HepG2 (cell line): ENCODE measurements around the gene PLEKHA3. TPM values are rescaled to one million over a fixed set of nuclear protein-coding genes. Genes with fewer than 3 reads are reported as not detected.
A peak's percentile ranks its signal among the peaks of the same experiment; 100 is the strongest.

Experiments used
- CBFB ChIP-seq: sonication (generic); formaldehyde crosslinking; IDR thresholded peaks from 2 replicates; pipeline ENCODE4 v1.4.0; 2020; ENCODE audit warnings: missing genetic modification reagents
- CHD4 ChIP-seq: fragments of 200-600 bp; sonication (generic); IDR thresholded peaks from 2 replicates; pipeline ENCODE4 v1.7.0; 2017; ENCODE audit warnings: mild to moderate bottlenecking, low read length, borderline replicate concordance
- CREM ChIP-seq, 2 experiments: sonication (generic) in 1 of 2; formaldehyde crosslinking in 1 of 2; IDR thresholded peaks; 2 replicates each; pipeline versions ENCODE4 v1.4.0 to v1.6.1; 2016 to 2020; ENCODE audit warnings: antibody characterized with exemption in 1 of 2, mild to moderate bottlenecking in 1 of 2, missing genetic modification reagents in 1 of 2
- HDAC6 ChIP-seq: fragments of 200-600 bp; sonication (generic); IDR thresholded peaks from 2 replicates; pipeline ENCODE4 v1.7.0; 2017; ENCODE audit warnings: mild to moderate bottlenecking, antibody characterized with exemption, low read length, low read depth
- IKZF4 ChIP-seq: sonication (generic); formaldehyde crosslinking; IDR thresholded peaks from 2 replicates; pipeline ENCODE4 v1.5.1; 2020; ENCODE audit warnings: borderline replicate concordance, mild to moderate bottlenecking, low read depth, missing genetic modification reagents; ENCODE audit errors: not compliant biosample characterization
- JDP2 ChIP-seq: sonication (generic); formaldehyde crosslinking; IDR thresholded peaks from 2 replicates; pipeline ENCODE4 v1.8.1; 2022; ENCODE audit warnings: missing genetic modification reagents, borderline replicate concordance
- NFKBIZ ChIP-seq: IDR thresholded peaks from 2 replicates; pipeline ENCODE4 v1.6.1; 2018; ENCODE audit warnings: missing genetic modification reagents, missing compliant biosample characterization
- SAP130 ChIP-seq: IDR thresholded peaks from 2 replicates; pipeline ENCODE4 v1.6.1; 2016; ENCODE audit warnings: low read depth
- ZFP90 ChIP-seq: sonication (generic); formaldehyde crosslinking; IDR thresholded peaks from 2 replicates; pipeline ENCODE4 v1.8.0; 2022; ENCODE audit warnings: missing genetic modification reagents, mild to moderate bottlenecking, inconsistent platforms, borderline replicate concordance
- ZFY ChIP-seq: sonication (generic); formaldehyde crosslinking; IDR thresholded peaks from 2 replicates; pipeline ENCODE4 v1.4.0; 2020; ENCODE audit warnings: missing genetic modification reagents
- ZNF124 ChIP-seq: sonication (generic); formaldehyde crosslinking; IDR thresholded peaks from 2 replicates; pipeline ENCODE4 v1.4.0; 2020; ENCODE audit warnings: missing genetic modification reagents
- ZNF232 ChIP-seq: sonication (generic); formaldehyde crosslinking; IDR thresholded peaks from 2 replicates; pipeline ENCODE4 v1.4.0; 2020; ENCODE audit warnings: missing genetic modification reagents, borderline replicate concordance
- ZNF720 ChIP-seq: sonication (generic); formaldehyde crosslinking; IDR thresholded peaks from 2 replicates; pipeline ENCODE4 v1.4.0; 2020; ENCODE audit warnings: missing genetic modification reagents
- polyA plus RNA-seq, 8 experiments: library from polyadenylated mRNA; depleted of rRNA in 3 of 8; stranded (reverse) in 7 of 8; unstranded in 1 of 8; fragments of >200 nt; fragmentation: Illumina TruSeq in 4 of 8; extraction: Trizol in 4 of 8; gene quantifications; 2 replicates each; pipeline versions ENCODE4 v1.2.1 to v1.2.3, GENCODE V29; 2011 to 2016; ENCODE audit warnings: low read depth in 4 of 8, missing spikeins in 1 of 8, mixed read lengths in 1 of 8; ENCODE audit not compliant: insufficient read depth in 1 of 8
- total RNA-seq, 5 experiments: library from RNA; depleted of rRNA; stranded (reverse); fragments of >200 nt; fragmentation: Illumina TruSeq; extraction: Trizol; gene quantifications; 2 replicates each; pipeline ENCODE4 v1.2.3, GENCODE V29; 2016; ENCODE audit warnings: low read depth in 1 of 5
- TF ChIP-seq, protein P1 (sequence below): sonication (generic); formaldehyde crosslinking; IDR thresholded peaks from 2 replicates; pipeline ENCODE4 v1.4.0; 2020; ENCODE audit warnings: missing genetic modification reagents, low read depth, mild to moderate bottlenecking, borderline replicate concordance
- TF ChIP-seq, protein P2 (sequence below): sonication (generic); formaldehyde crosslinking; IDR thresholded peaks from 2 replicates; pipeline ENCODE4 v1.9.0; 2022; ENCODE audit warnings: missing genetic modification reagents, mild to moderate bottlenecking, borderline replicate concordance
- TF ChIP-seq, protein P3 (sequence below): sonication (generic); formaldehyde crosslinking; IDR thresholded peaks from 2 replicates; pipeline ENCODE4 v1.8.0; 2022; ENCODE audit warnings: mild to moderate bottlenecking, missing genetic modification reagents, borderline replicate concordance
- TF ChIP-seq, protein P4 (sequence below): sonication (generic); formaldehyde crosslinking; IDR thresholded peaks from 2 replicates; pipeline ENCODE4 v1.5.0; 2020; ENCODE audit warnings: missing genetic modification reagents, mild to moderate bottlenecking, borderline replicate concordance
- TF ChIP-seq, protein P5 (sequence below): sonication (generic); formaldehyde crosslinking; IDR thresholded peaks from 2 replicates; pipeline ENCODE4 v1.4.0; 2020; ENCODE audit warnings: missing genetic modification reagents, borderline replicate concordance
- TF ChIP-seq, protein P6 (sequence below): sonication (generic); formaldehyde crosslinking; IDR thresholded peaks from 2 replicates; pipeline ENCODE4 v1.8.1; 2023; ENCODE audit warnings: mild to moderate bottlenecking, missing genetic modification reagents

The PLEKHA3 gene
- total and polyA plus RNA-seq, 2 of the 13 experiments (the other 11 are each of a cell fraction or from before 2014, with no cell fraction given): 11.7 to 23.1 TPM

DNA sequence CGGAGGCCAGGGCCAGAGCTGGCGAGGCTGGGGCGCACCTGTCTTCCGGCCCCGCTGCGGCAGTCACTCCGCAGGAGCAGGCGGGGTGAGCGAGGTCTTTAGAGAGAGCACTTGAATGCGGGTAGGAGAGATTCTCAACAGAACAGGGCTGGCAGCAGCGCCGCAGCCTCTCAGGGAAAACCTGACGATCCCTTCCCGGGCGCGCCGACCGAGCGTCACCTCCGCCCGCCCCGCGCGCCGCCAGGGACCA lies 29.8 kb upstream of the PLEKHA3 start (continued):
- TF ChIP-seq, protein P1, sequence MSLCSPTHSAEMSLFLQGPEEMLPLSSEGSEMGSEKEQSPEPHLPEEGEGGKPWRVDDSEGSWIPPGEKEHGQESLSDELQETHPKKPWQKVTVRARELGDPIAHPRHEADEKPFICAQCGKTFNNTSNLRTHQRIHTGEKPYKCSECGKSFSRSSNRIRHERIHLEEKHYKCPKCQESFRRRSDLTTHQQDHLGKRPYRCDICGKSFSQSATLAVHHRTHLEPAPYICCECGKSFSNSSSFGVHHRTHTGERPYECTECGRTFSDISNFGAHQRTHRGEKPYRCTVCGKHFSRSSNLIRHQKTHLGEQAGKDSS: peak; percentile 16; the same call in 1 of the 2 replicates
- TF ChIP-seq, protein P2, sequence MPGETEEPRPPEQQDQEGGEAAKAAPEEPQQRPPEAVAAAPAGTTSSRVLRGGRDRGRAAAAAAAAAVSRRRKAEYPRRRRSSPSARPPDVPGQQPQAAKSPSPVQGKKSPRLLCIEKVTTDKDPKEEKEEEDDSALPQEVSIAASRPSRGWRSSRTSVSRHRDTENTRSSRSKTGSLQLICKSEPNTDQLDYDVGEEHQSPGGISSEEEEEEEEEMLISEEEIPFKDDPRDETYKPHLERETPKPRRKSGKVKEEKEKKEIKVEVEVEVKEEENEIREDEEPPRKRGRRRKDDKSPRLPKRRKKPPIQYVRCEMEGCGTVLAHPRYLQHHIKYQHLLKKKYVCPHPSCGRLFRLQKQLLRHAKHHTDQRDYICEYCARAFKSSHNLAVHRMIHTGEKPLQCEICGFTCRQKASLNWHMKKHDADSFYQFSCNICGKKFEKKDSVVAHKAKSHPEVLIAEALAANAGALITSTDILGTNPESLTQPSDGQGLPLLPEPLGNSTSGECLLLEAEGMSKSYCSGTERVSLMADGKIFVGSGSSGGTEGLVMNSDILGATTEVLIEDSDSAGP (CRISPR knock-in tag): no peak
- TF ChIP-seq, protein P3, sequence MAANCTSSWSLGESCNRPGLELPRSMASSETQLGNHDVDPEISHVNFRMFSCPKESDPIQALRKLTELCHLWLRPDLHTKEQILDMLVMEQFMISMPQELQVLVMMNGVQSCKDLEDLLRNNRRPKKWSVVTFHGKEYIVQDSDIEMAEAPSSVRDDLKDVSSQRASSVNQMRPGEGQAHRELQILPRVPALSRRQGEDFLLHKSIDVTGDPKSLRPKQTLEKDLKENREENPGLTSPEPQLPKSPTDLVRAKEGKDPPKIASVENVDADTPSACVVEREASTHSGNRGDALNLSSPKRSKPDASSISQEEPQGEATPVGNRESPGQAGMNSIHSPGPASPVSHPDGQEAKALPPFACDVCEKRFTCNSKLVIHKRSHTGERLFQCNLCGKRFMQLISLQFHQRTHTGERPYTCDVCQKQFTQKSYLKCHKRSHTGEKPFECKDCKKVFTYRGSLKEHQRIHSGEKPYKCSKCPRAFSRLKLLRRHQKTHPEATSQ (CRISPR knock-in tag): no peak
- TF ChIP-seq IKZF4 (peak; percentile 37), NFKBIZ (CRISPR knock-in tag) (no peak), CBFB (CRISPR knock-in tag) (no peak), CHD4 (no peak), SAP130 (CRISPR knock-in tag) (peak; percentile 45; the same call in 1 of the 2 replicates), JDP2 (CRISPR knock-in tag) (no peak), CREM (IDR thresholded peaks at IDR 0.05) (peak; percentile 10; the same call in 1 of the 2 replicates), CREM (CRISPR knock-in tag; IDR thresholded peaks at IDR 0.05) (no peak), ZFY (CRISPR knock-in tag) (no peak), ZNF720 (CRISPR knock-in tag) (0 out of 2 replicates have a peak, but pooled peaks have one; percentile 7), HDAC6 (no peak), ZNF124 (CRISPR knock-in tag) (no peak), ZFP90 (CRISPR knock-in tag) (no peak), ZNF232 (CRISPR knock-in tag) (no peak)
- TF ChIP-seq, protein P4, sequence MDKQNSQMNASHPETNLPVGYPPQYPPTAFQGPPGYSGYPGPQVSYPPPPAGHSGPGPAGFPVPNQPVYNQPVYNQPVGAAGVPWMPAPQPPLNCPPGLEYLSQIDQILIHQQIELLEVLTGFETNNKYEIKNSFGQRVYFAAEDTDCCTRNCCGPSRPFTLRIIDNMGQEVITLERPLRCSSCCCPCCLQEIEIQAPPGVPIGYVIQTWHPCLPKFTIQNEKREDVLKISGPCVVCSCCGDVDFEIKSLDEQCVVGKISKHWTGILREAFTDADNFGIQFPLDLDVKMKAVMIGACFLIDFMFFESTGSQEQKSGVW (CRISPR knock-in tag): no peak
- TF ChIP-seq, protein P5, sequence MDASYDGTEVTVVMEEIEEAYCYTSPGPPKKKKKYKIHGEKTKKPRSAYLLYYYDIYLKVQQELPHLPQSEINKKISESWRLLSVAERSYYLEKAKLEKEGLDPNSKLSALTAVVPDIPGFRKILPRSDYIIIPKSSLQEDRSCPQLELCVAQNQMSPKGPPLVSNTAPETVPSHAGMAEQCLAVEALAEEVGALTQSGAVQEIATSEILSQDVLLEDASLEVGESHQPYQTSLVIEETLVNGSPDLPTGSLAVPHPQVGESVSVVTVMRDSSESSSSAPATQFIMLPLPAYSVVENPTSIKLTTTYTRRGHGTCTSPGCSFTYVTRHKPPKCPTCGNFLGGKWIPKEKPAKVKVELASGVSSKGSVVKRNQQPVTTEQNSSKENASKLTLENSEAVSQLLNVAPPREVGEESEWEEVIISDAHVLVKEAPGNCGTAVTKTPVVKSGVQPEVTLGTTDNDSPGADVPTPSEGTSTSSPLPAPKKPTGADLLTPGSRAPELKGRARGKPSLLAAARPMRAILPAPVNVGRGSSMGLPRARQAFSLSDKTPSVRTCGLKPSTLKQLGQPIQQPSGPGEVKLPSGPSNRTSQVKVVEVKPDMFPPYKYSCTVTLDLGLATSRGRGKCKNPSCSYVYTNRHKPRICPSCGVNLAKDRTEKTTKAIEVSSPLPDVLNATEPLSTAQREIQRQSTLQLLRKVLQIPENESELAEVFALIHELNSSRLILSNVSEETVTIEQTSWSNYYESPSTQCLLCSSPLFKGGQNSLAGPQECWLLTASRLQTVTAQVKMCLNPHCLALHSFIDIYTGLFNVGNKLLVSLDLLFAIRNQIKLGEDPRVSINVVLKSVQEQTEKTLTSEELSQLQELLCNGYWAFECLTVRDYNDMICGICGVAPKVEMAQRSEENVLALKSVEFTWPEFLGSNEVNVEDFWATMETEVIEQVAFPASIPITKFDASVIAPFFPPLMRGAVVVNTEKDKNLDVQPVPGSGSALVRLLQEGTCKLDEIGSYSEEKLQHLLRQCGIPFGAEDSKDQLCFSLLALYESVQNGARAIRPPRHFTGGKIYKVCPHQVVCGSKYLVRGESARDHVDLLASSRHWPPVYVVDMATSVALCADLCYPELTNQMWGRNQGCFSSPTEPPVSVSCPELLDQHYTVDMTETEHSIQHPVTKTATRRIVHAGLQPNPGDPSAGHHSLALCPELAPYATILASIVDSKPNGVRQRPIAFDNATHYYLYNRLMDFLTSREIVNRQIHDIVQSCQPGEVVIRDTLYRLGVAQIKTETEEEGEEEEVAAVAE (CRISPR knock-in tag): 0 out of 2 replicates have a peak, but pooled peaks have one; percentile 9
- TF ChIP-seq, protein P6, sequence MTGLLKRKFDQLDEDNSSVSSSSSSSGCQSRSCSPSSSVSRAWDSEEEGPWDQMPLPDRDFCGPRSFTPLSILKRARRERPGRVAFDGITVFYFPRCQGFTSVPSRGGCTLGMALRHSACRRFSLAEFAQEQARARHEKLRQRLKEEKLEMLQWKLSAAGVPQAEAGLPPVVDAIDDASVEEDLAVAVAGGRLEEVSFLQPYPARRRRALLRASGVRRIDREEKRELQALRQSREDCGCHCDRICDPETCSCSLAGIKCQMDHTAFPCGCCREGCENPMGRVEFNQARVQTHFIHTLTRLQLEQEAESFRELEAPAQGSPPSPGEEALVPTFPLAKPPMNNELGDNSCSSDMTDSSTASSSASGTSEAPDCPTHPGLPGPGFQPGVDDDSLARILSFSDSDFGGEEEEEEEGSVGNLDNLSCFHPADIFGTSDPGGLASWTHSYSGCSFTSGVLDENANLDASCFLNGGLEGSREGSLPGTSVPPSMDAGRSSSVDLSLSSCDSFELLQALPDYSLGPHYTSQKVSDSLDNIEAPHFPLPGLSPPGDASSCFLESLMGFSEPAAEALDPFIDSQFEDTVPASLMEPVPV (CRISPR knock-in tag): 0 out of 2 replicates have a peak, but pooled peaks have one; percentile 29
